ENCODE results near the gene NACA2.
"Not testable (repeated sequence)": the region's sequence is repeated elsewhere in the genome, so short reads cannot be mapped to it uniquely, and the experiment has no call there.

The NACA2 gene

GRCh38 chr17:61631800-61632199, 40.8 kb upstream of the NACA2 start:
- TF ChIP-seq ZFX (IDR thresholded peaks at IDR 0.05) (no peak), CTCF (conservative IDR thresholded peaks at IDR 0.05) (no peak)

GRCh38 chr17:61628158-61628557, 37.1 kb upstream of the NACA2 start:
- H3K27ac ChIP-seq: not testable (repeated sequence)

More at GRCh38 chr17:61631800-61632199, 40.8 kb upstream of the NACA2 start:
- H3K27ac ChIP-seq: no peak overlapping the region

- TF ChIP-seq ZFX (IDR thresholded peaks at IDR 0.05): no peak
- TF ChIP-seq CTCF (conservative IDR thresholded peaks at IDR 0.05): no peak
- no peak overlapping the region for H3K27ac ChIP-seq
These were observed 36.6 kb upstream of the NACA2 start for GRCh38 chr17:61627658-61628057.

- no peak for TF ChIP-seq ZFX (IDR thresholded peaks at IDR 0.05)
- TF ChIP-seq CTCF (conservative IDR thresholded peaks at IDR 0.05): no peak
- no peak overlapping the region for H3K27ac ChIP-seq
These were observed 36.1 kb upstream of the NACA2 start for GRCh38 chr17:61627125-61627524.

GRCh38 chr17:61625564-61625963, 34.5 kb upstream of the NACA2 start:
- TF ChIP-seq ZFX (IDR thresholded peaks at IDR 0.05) (no peak), CTCF (conservative IDR thresholded peaks at IDR 0.05) (no peak)
- H3K27ac ChIP-seq: no peak overlapping the region

GRCh38 chr17:61624951-61625350, 33.9 kb upstream of the NACA2 start:
- H3K27ac ChIP-seq: no peak overlapping the region
- TF ChIP-seq ZFX (IDR thresholded peaks at IDR 0.05) (no peak), CTCF (conservative IDR thresholded peaks at IDR 0.05) (no peak)

- no peak overlapping the region for H3K27ac ChIP-seq
- TF ChIP-seq ZFX (IDR thresholded peaks at IDR 0.05): no peak
- no peak for TF ChIP-seq CTCF (conservative IDR thresholded peaks at IDR 0.05)
These were observed 30.3 kb upstream of the NACA2 start for GRCh38 chr17:61621317-61621716.

- H3K27ac ChIP-seq: no peak overlapping the region
- no peak for TF ChIP-seq ZFX (IDR thresholded peaks at IDR 0.05)
- TF ChIP-seq CTCF (conservative IDR thresholded peaks at IDR 0.05): no peak
These were observed 28.9 kb upstream of the NACA2 start for GRCh38 chr17:61619953-61620352.

Data from C4-2B (cell line).